ENCODE results near the gene ATG2A. TPM values are rescaled to one million over a fixed set of nuclear protein-coding genes. Genes with fewer than 3 reads are reported as not detected.
A peak's percentile ranks its signal among the peaks of the same experiment; 100 is the strongest.

Gene ATG2A
- total and polyA plus RNA-seq, 9 of the 15 experiments (the other 6 are each of a cell fraction or from before 2014, with no cell fraction given) = 0.25 to 45.9 (median 5.2) TPM

- no peak for TF ChIP-seq ZNF354B (CRISPR knock-in tag; IDR thresholded peaks at IDR 0.05)
- peak; percentile 87 for TF ChIP-seq ATF3 (IDR thresholded peaks at IDR 0.05)
- TF ChIP-seq ATF3 (CRISPR knock-in tag; conservative IDR thresholded peaks at IDR 0.05) = peak; percentile 84; the same call in 1 of the 2 replicates
- no peak for TF ChIP-seq ZNF512 (tag; IDR thresholded peaks at IDR 0.05)
- TF ChIP-seq ASH1L (IDR thresholded peaks at IDR 0.05; ENCODE audit: borderline replicate concordance, low read depth, partially characterized antibody) = no peak
- no peak; the same call in 1 of the 2 replicates for TF ChIP-seq GABPA (tag; conservative IDR thresholded peaks at IDR 0.05; ENCODE audit: low read depth)
- no peak for TF ChIP-seq YBX1 (IDR thresholded peaks at IDR 0.05)
- no peak for TF ChIP-seq HMGXB4 (CRISPR knock-in tag; IDR thresholded peaks at IDR 0.05)
- TF ChIP-seq E2F4 (CRISPR knock-in tag; IDR thresholded peaks at IDR 0.05; ENCODE audit: low read depth) = peak; percentile 70
- TF ChIP-seq ZNF23 (CRISPR knock-in tag; IDR thresholded peaks at IDR 0.05) = no peak
- no peak for TF ChIP-seq ZNF518B (CRISPR knock-in tag; IDR thresholded peaks at IDR 0.05)
- no peak for TF ChIP-seq CBX8 (IDR thresholded peaks at IDR 0.05; ENCODE audit: borderline replicate concordance, extremely low read depth, low read depth, low read length, poor library complexity, severe bottlenecking)
- TF ChIP-seq ZNF584 (CRISPR knock-in tag; IDR thresholded peaks at IDR 0.05; ENCODE audit: low read depth) = no peak
- 0 out of 2 replicates have a peak, but pooled peaks have one; percentile 18 for TF ChIP-seq ZNF384 (IDR thresholded peaks at IDR 0.05; ENCODE audit: low read depth, low read length)
- peak; percentile 58; the same call in 1 of the 2 replicates for TF ChIP-seq HBP1 (CRISPR knock-in tag; IDR thresholded peaks at IDR 0.05)
Measured at GRCh38 chr11:64888729-64889511, 28.1 kb downstream of the ATG2A start (continued).

Measured in K562 (cell line).